ENCODE data around the gene FGFR2. TPM values are rescaled to one million over a fixed set of nuclear protein-coding genes. Genes with fewer than 3 reads are reported as not detected.

Gene FGFR2
- total and polyA plus RNA-seq, 9 of the 15 experiments (the other 6 are each of a cell fraction or from before 2014, with no cell fraction given), result 0.20 TPM; not detected in 8

DNA sequence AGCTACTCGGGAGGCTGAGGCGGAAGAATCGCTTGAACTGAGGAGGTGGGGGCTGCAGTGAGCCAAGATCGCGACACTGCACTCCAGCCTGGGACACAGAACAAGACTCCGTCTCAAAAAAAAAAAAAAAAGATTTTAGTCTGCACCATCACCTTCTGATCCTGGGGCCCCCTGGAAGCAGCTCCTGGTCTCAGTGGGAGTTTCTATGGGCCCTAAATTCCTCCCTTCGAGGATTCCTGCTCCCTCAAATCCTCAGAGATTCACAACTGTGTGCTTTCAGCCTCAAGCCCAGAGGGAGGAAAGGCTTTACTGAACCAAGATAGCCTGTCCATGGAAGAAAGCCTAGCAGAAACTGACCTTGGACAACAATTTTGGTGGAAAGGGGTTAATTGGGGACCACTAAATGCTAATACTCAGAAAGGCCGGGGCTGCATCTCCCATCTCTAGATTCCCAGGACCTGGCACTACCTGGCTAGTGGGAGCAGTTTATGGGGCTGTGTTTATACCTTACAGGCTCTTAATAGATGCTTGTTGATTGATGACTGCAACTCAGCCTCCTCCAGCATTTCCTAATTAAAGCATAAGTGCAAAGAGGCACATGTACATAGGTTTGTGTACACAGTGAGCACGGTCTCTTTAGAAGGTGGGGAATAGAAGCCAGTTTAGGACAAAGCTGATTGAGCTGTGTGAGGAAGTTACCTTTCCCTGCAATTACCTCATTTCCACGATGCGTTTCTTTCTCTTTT is 9.2 kb upstream of the FGFR2 start:
- no peak overlapping the region for H3K27ac ChIP-seq (ENCODE audit: extremely low read depth, low read depth, low read length)
- no peaks in the 10 kb centered on the region for H3K79me2 ChIP-seq (ENCODE audit: control insufficient read depth, insufficient read depth, low read length)
- TF ChIP-seq BHLHE40 (IDR thresholded peaks at IDR 0.05; ENCODE audit: low read length) (no peak), ZNF324 (CRISPR knock-in tag; IDR thresholded peaks at IDR 0.05) (no peak), TRIM24 (IDR thresholded peaks at IDR 0.05) (no peak)
- TF ChIP-seq, protein P1, sequence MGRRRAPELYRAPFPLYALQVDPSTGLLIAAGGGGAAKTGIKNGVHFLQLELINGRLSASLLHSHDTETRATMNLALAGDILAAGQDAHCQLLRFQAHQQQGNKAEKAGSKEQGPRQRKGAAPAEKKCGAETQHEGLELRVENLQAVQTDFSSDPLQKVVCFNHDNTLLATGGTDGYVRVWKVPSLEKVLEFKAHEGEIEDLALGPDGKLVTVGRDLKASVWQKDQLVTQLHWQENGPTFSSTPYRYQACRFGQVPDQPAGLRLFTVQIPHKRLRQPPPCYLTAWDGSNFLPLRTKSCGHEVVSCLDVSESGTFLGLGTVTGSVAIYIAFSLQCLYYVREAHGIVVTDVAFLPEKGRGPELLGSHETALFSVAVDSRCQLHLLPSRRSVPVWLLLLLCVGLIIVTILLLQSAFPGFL (CRISPR knock-in tag; IDR thresholded peaks at IDR 0.05), result no peak
- no peak for FAIRE-seq
- no peaks in the 10 kb centered on the region for H4K20me1 ChIP-seq (replicated peaks; ENCODE audit: control insufficient read depth, insufficient read depth, low read length)
- peaks cover 0 to 7% of the 10 kb centered on the region in 2 experiments; a peak in 2 of 5 replicates for H3K4me1 ChIP-seq (replicated peaks in 1 of 2; ENCODE audit: control insufficient read depth in 2 of 2, insufficient read depth in 2 of 2, low read length in 2 of 2)
- H3K36me3 ChIP-seq (ENCODE audit: control insufficient read depth, insufficient read depth, low read length), result no peaks in the 10 kb centered on the region
- H3K9me1 ChIP-seq (ENCODE audit: control insufficient read depth, insufficient read depth, low read length), result no peaks in the 10 kb centered on the region
- ChIA-PET CTCF (ENCODE audit: low intra/inter-chr PET ratio) (no interaction called here), POLR2A (no interaction called here)
- no peak overlapping the region for H2AFZ ChIP-seq (ENCODE audit: low read depth, low read length)
- intact Hi-C loops (cut with micrococcal nuclease) (loop anchor here (10.0 kb wide), 1 partner anchor 663 kb away; no protein-coding TSS in a partner anchor), in situ Hi-C loops (cut with MboI) (no loop called here)
- WGBS (ENCODE audit: insufficient coverage, low coverage, missing lambda C conversion rate), result 26% methylated on average over 9 of the region's 11 CpGs
- ATAC-seq, result no peak
- no peak overlapping the region for H3K4me2 ChIP-seq (ENCODE audit: insufficient read depth, low read length)
- BruUV-seq (replicated peaks), result no TSS peak
- H3K4me3 ChIP-seq, result no peak overlapping the region
- H3K9me3 ChIP-seq (replicated peaks; ENCODE audit: control insufficient read depth, insufficient read depth, low read depth, low read length), result no peaks in the 10 kb centered on the region
- H3K27me3 ChIP-seq (ENCODE audit: control insufficient read depth in 2 of 2, insufficient read depth in 2 of 2, low read length in 2 of 2), result peaks cover 2 to 17% of the 10 kb centered on the region in 2 experiments; a peak in 2 of 5 replicates
- no peak overlapping the region for H3K9ac ChIP-seq (ENCODE audit: insufficient read depth in 1 of 2, low read depth in 2 of 2, low read length in 2 of 2)
- DNase-seq (ENCODE audit: extremely low read depth in 1 of 4, low spot score in 3 of 4), result no peak

DNA sequence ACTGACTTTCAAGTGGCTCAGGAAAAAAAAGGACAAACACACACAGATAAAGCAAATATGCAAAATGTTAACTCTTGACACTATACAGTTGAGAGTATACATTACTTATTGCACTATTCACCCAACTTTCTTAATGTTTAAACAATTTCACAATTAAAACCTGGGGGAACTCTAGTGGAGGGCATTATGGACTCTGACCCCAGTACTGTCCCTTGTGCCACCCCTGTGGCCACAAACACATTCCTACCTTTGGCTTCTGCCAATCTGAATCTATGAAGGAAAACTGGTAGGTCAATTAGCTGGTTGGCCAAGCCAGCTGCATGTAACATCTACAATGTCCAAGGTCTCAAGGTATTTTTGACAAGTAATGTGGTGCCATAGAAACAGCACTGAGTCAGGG is 7.5 kb upstream of the FGFR2 start:
- Histone ChIP-seq H2AFZ (ENCODE audit: low read depth, low read length) (no peak overlapping the region), H4K20me1 (replicated peaks; ENCODE audit: control insufficient read depth, insufficient read depth, low read length) (no peaks in the 10 kb centered on the region), H3K9me3 (replicated peaks; ENCODE audit: control insufficient read depth, insufficient read depth, low read depth, low read length) (no peaks in the 10 kb centered on the region), H3K9ac (ENCODE audit: insufficient read depth in 1 of 2, low read depth in 2 of 2, low read length in 2 of 2) (no peak overlapping the region), H3K36me3 (ENCODE audit: control insufficient read depth, insufficient read depth, low read length) (no peaks in the 10 kb centered on the region), H3K27me3 (ENCODE audit: control insufficient read depth in 2 of 2, insufficient read depth in 2 of 2, low read length in 2 of 2) (peaks cover 2 to 13% of the 10 kb centered on the region in 2 experiments; a peak in 2 of 5 replicates), H3K4me3 (no peak overlapping the region), H3K4me1 (replicated peaks in 1 of 2; ENCODE audit: control insufficient read depth in 2 of 2, insufficient read depth in 2 of 2, low read length in 2 of 2) (peaks cover 0 to 7% of the 10 kb centered on the region in 2 experiments; a peak in 2 of 5 replicates), H3K9me1 (ENCODE audit: control insufficient read depth, insufficient read depth, low read length) (no peaks in the 10 kb centered on the region), H3K27ac (ENCODE audit: extremely low read depth, low read depth, low read length) (no peak overlapping the region), H3K4me2 (ENCODE audit: insufficient read depth, low read length) (no peak overlapping the region), H3K79me2 (ENCODE audit: control insufficient read depth, insufficient read depth, low read length) (no peaks in the 10 kb centered on the region)
- DNase-seq (ENCODE audit: extremely low read depth in 1 of 4, low spot score in 3 of 4) (no peak), FAIRE-seq (no peak), ATAC-seq (no peak)
- intact Hi-C loops (cut with micrococcal nuclease), result loop anchor here (10.0 kb wide), 1 partner anchor 661 kb away; no protein-coding TSS in a partner anchor
- ChIA-PET CTCF (ENCODE audit: low intra/inter-chr PET ratio) (interaction anchor here (0.5 kb wide), 1 partner anchor 661 kb away, joined by 3 read pairs; no protein-coding TSS in a partner anchor), POLR2A (no interaction called here)
- in situ Hi-C loops (cut with MboI), result no loop called here
- BruUV-seq (replicated peaks), result no TSS peak
- TF ChIP-seq, protein P2, sequence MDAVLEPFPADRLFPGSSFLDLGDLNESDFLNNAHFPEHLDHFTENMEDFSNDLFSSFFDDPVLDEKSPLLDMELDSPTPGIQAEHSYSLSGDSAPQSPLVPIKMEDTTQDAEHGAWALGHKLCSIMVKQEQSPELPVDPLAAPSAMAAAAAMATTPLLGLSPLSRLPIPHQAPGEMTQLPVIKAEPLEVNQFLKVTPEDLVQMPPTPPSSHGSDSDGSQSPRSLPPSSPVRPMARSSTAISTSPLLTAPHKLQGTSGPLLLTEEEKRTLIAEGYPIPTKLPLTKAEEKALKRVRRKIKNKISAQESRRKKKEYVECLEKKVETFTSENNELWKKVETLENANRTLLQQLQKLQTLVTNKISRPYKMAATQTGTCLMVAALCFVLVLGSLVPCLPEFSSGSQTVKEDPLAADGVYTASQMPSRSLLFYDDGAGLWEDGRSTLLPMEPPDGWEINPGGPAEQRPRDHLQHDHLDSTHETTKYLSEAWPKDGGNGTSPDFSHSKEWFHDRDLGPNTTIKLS (IDR thresholded peaks at IDR 0.05; ENCODE audit: borderline replicate concordance, low read depth), result no peak
- TF ChIP-seq RBM17 (IDR thresholded peaks at IDR 0.05; ENCODE audit: borderline replicate concordance, low read depth, low read length), result no peak
- TF ChIP-seq U2AF2 (optimal IDR thresholded peaks at IDR 0.05; ENCODE audit: low read depth, low read length), result no peak
- no peak for TF ChIP-seq KLF10 (CRISPR knock-in tag; IDR thresholded peaks at IDR 0.05)
- no peak for TF ChIP-seq PRPF4 (IDR thresholded peaks at IDR 0.05; ENCODE audit: insufficient read depth, low read depth, low read length, poor library complexity, severe bottlenecking)
- no peak for TF ChIP-seq ZNF24 (IDR thresholded peaks at IDR 0.05)
- no peak for TF ChIP-seq MYNN (IDR thresholded peaks at IDR 0.05)
- no peak for TF ChIP-seq MYNN (CRISPR knock-in tag; IDR thresholded peaks at IDR 0.05)
- TF ChIP-seq ZNF184 (CRISPR knock-in tag; IDR thresholded peaks at IDR 0.05), result no peak
- TF ChIP-seq SMARCA4 (IDR thresholded peaks at IDR 0.05), result no peak
- no peak for TF ChIP-seq ZNF431 (CRISPR knock-in tag; IDR thresholded peaks at IDR 0.05)
- no peak for TF ChIP-seq COPS2 (conservative IDR thresholded peaks at IDR 0.05)
